ENCODE measurements around the gene PIGU. TPM values are rescaled to one million over a fixed set of nuclear protein-coding genes. Genes with fewer than 3 reads are reported as not detected.

The PIGU gene
- polyA plus RNA-seq, 1 donor from 2014 or later: 35.8 TPM

DNA sequence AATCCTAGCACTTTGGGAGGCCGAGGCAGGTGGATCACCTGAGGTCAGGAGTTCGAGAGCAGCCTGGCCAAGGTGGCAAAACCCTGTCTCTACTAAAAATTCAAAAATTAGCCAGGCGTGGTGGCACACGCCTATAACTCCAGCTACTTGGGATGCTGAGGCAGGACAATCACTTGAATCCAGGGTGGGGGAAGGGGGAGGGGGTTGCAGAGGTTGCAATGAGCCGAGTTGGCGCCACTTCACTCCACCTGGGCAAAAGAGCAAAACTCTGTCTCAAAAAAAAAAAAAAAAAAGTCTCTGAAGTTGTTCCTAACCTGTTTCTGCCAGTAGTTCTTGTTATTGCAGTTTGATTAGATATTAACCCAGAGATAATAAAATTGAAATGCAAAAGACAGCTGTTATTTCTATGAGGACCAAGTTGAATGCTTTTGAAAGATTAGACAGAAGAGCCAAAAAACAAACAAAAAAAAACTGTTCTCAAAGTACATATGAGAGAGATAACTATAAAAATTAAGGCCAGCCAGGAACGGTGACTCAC, 22.6 kb downstream of the PIGU start:
- Histone ChIP-seq H3K4me2 (ENCODE audit: low read length) (no peak overlapping the region), H3K27ac (ENCODE audit: low read length) (no peak overlapping the region), H3K27me3 (ENCODE audit: insufficient read depth, low read depth, low read length) (no peaks in the 10 kb centered on the region), H3K9me3 (ENCODE audit: low read length) (no peaks in the 10 kb centered on the region), H3K9me2 (ENCODE audit: insufficient read depth, low read length) (no peaks in the 10 kb centered on the region), H3K4me3 (ENCODE audit: low read length) (no peak overlapping the region), H3K36me3 (ENCODE audit: insufficient read depth, low read length) (no peaks in the 10 kb centered on the region), H3F3A (ENCODE audit: insufficient read depth, low read length, poor library complexity, severe bottlenecking) (no peaks in the 10 kb centered on the region), H2AFZ (ENCODE audit: low read depth, low read length) (no peak overlapping the region), H3K79me2 (replicated peaks; ENCODE audit: insufficient read depth, low read length) (no peaks in the 10 kb centered on the region), H4K20me1 (ENCODE audit: insufficient read depth) (no peaks in the 10 kb centered on the region), H3K9ac (ENCODE audit: low read length) (no peak overlapping the region)
- TF ChIP-seq RAD21 (conservative IDR thresholded peaks at IDR 0.05) (no peak), TAF1 (IDR thresholded peaks at IDR 0.05; ENCODE audit: low read depth) (no peak), SMC3 (conservative IDR thresholded peaks at IDR 0.05; ENCODE audit: poor library complexity) (no peak), MXI1 (conservative IDR thresholded peaks at IDR 0.05; ENCODE audit: poor library complexity, severe bottlenecking) (no peak)

DNA sequence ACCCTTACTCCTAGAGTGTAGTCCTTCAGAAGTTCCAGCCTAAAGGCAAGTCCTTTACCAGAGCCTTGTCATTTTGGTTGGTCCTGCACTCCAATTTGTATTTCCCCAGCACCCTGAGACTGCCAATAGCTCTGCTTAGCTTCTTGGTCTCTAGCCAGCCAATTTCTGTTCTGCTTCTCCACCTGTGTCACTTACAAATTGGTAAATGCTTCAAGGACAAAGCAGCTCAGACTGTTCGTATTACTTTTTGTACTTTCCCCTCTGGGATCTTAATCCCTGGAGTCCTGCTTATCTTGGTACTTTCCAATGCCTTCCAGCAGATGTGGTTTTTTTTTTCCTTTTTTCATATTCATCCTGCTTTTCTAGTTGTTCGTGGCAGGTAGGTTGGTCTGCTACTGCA, 25.7 kb downstream of the PIGU start:
- Histone ChIP-seq H3K9ac (ENCODE audit: low read length) (no peak overlapping the region), H3K27me3 (ENCODE audit: insufficient read depth, low read depth, low read length) (no peaks in the 10 kb centered on the region)
- TF ChIP-seq, protein P1, sequence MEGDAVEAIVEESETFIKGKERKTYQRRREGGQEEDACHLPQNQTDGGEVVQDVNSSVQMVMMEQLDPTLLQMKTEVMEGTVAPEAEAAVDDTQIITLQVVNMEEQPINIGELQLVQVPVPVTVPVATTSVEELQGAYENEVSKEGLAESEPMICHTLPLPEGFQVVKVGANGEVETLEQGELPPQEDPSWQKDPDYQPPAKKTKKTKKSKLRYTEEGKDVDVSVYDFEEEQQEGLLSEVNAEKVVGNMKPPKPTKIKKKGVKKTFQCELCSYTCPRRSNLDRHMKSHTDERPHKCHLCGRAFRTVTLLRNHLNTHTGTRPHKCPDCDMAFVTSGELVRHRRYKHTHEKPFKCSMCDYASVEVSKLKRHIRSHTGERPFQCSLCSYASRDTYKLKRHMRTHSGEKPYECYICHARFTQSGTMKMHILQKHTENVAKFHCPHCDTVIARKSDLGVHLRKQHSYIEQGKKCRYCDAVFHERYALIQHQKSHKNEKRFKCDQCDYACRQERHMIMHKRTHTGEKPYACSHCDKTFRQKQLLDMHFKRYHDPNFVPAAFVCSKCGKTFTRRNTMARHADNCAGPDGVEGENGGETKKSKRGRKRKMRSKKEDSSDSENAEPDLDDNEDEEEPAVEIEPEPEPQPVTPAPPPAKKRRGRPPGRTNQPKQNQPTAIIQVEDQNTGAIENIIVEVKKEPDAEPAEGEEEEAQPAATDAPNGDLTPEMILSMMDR (IDR thresholded peaks at IDR 0.05; ENCODE audit: poor library complexity, severe bottlenecking): no peak
- TF ChIP-seq SMC3 (conservative IDR thresholded peaks at IDR 0.05; ENCODE audit: poor library complexity) (no peak), EZH2 (IDR thresholded peaks at IDR 0.05; ENCODE audit: borderline replicate concordance, insufficient read depth, low read length, poor library complexity, severe bottlenecking) (no peak), RAD21 (conservative IDR thresholded peaks at IDR 0.05) (no peak), TAF1 (IDR thresholded peaks at IDR 0.05; ENCODE audit: low read depth) (no peak), MXI1 (conservative IDR thresholded peaks at IDR 0.05; ENCODE audit: poor library complexity, severe bottlenecking) (no peak), POLR2AphosphoS5 (IDR thresholded peaks at IDR 0.05) (no peak), EP300 (conservative IDR thresholded peaks at IDR 0.05; ENCODE audit: poor library complexity, severe bottlenecking) (no peak)
- TF ChIP-seq, protein P2, sequence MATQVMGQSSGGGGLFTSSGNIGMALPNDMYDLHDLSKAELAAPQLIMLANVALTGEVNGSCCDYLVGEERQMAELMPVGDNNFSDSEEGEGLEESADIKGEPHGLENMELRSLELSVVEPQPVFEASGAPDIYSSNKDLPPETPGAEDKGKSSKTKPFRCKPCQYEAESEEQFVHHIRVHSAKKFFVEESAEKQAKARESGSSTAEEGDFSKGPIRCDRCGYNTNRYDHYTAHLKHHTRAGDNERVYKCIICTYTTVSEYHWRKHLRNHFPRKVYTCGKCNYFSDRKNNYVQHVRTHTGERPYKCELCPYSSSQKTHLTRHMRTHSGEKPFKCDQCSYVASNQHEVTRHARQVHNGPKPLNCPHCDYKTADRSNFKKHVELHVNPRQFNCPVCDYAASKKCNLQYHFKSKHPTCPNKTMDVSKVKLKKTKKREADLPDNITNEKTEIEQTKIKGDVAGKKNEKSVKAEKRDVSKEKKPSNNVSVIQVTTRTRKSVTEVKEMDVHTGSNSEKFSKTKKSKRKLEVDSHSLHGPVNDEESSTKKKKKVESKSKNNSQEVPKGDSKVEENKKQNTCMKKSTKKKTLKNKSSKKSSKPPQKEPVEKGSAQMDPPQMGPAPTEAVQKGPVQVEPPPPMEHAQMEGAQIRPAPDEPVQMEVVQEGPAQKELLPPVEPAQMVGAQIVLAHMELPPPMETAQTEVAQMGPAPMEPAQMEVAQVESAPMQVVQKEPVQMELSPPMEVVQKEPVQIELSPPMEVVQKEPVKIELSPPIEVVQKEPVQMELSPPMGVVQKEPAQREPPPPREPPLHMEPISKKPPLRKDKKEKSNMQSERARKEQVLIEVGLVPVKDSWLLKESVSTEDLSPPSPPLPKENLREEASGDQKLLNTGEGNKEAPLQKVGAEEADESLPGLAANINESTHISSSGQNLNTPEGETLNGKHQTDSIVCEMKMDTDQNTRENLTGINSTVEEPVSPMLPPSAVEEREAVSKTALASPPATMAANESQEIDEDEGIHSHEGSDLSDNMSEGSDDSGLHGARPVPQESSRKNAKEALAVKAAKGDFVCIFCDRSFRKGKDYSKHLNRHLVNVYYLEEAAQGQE (IDR thresholded peaks at IDR 0.05; ENCODE audit: borderline replicate concordance): no peak

More for the DNA sequence above, 25.7 kb downstream of the PIGU start:
- Histone ChIP-seq H3K4me3 (ENCODE audit: low read length) (no peak overlapping the region), H3K36me3 (ENCODE audit: insufficient read depth, low read length) (no peaks in the 10 kb centered on the region), H3K27ac (ENCODE audit: low read length) (no peak overlapping the region), H3F3A (ENCODE audit: insufficient read depth, low read length, poor library complexity, severe bottlenecking) (no peaks in the 10 kb centered on the region), H3K4me2 (ENCODE audit: low read length) (no peak overlapping the region), H4K20me1 (ENCODE audit: insufficient read depth) (no peaks in the 10 kb centered on the region), H2AFZ (ENCODE audit: low read depth, low read length) (no peak overlapping the region), H3K79me2 (replicated peaks; ENCODE audit: insufficient read depth, low read length) (no peaks in the 10 kb centered on the region), H3K9me2 (ENCODE audit: insufficient read depth, low read length) (no peaks in the 10 kb centered on the region), H3K9me3 (ENCODE audit: low read length) (no peaks in the 10 kb centered on the region)
